GM10266 (cell line): ENCODE results near the gene THBS1.

ENCODE experiments used
- DNase-seq: peaks from one replicate; pipeline ENCODE4 v3.0.0; 2012; ENCODE audit errors: extremely low spot score
- CTCF ChIP-seq: IDR thresholded peaks from 2 replicates; pipeline ENCODE4 v1.5.1; 2012; ENCODE audit warnings: mild to moderate bottlenecking, low read depth; ENCODE audit not compliant: control insufficient read depth, insufficient read depth; ENCODE audit errors: missing control alignments

THBS1 gene

GRCh38 chr15:39565851-39566250 lies 15.0 kb upstream of the THBS1 start:
- no peak for DNase-seq
- no peak for TF ChIP-seq CTCF

GRCh38 chr15:39573287-39573686 lies 7.6 kb upstream of the THBS1 start:
- DNase-seq, result no peak
- TF ChIP-seq CTCF, result no peak

DNA sequence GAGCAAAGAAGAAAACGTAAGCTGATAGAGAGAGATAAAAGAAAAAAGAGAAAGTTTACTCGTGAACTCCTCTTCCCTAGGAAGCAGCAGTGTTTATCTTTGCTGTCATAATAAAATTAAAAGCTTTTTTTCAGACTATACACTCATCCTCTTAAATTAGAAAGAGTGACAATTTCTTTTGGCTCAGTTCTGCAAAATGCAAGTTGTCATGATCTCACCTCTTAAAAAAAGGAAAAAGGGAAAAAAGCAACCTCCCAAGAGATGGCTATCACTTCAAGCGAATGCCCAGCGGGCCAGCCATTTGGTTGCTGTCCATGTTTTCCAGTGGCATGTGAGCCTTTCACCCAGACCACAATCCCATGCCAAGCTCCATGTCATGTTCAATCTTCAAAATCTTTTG lies 7.0 kb upstream of the THBS1 start:
- no peak for DNase-seq

GRCh38 chr15:39574427-39574826 lies 6.5 kb upstream of the THBS1 start:
- no peak for DNase-seq
- TF ChIP-seq CTCF, result no peak

More for the DNA sequence above, 7.0 kb upstream of the THBS1 start:
- TF ChIP-seq CTCF, result no peak

GRCh38 chr15:39575180-39575579 lies 5.7 kb upstream of the THBS1 start:
- no peak for TF ChIP-seq CTCF
- DNase-seq, result no peak

- no peak for DNase-seq
- TF ChIP-seq CTCF, result no peak
Measured at GRCh38 chr15:39578851-39579486, 1.9 kb upstream of the THBS1 start.

GRCh38 chr15:39579487-39580116 lies 1.3 kb upstream of the THBS1 start:
- TF ChIP-seq CTCF, result no peak
- DNase-seq, result no peak
